Epithelial cell of proximal tubule (primary cell): ENCODE results near the gene GAP43. TPM values are rescaled to one million over a fixed set of nuclear protein-coding genes. Genes with fewer than 3 reads are reported as not detected.

ENCODE experiments used
- DNase-seq: peaks from one replicate; pipeline ENCODE4 v3.0.0-alpha.2; 2011; ENCODE audit warnings: low read depth
- H3K4me3 ChIP-seq: 2 replicates; pipeline ENCODE4 v1.5.1; 2011; ENCODE audit warnings: low read depth, mild to moderate bottlenecking, low read length
- CTCF ChIP-seq: conservative IDR thresholded peaks from 2 replicates; pipeline ENCODE4 v1.5.1; 2012; ENCODE audit warnings: low read depth, mild to moderate bottlenecking, low read length
- total RNA-seq: library from RNA; depleted of rRNA; stranded (reverse); fragments of >200 nt; gene quantifications from 2 replicates; pipeline ENCODE4 v1.2.3, GENCODE V29; 2015

Gene GAP43
- total RNA-seq, 1 donor from 2014 or later, result not detected

DNA sequence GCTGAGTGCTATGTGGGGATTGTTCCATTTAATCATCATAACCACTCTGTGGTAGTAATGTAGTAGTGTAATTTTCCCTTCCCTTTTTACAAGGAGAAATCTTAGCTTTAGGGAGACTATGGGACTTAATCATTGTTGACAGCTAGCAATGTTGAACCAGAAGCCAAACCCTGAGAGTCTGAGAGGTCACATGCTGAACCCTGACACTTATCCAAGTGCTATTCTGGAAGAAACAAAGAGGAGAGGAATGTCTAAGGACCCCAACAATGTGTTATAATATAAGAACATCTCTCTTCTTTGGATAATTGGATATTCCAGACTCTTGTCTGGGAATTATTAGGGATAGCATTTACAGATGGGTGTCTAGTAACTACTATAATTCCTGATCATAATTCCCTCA, 58.4 kb downstream of the GAP43 start:
- no peak for DNase-seq
- H3K4me3 ChIP-seq, result no peak overlapping the region
- TF ChIP-seq CTCF, result no peak

- no peak for DNase-seq
- no peak overlapping the region for H3K4me3 ChIP-seq
- TF ChIP-seq CTCF, result no peak
Observed at GRCh38 chr3:115683305-115683704, 60.0 kb downstream of the GAP43 start.

DNA sequence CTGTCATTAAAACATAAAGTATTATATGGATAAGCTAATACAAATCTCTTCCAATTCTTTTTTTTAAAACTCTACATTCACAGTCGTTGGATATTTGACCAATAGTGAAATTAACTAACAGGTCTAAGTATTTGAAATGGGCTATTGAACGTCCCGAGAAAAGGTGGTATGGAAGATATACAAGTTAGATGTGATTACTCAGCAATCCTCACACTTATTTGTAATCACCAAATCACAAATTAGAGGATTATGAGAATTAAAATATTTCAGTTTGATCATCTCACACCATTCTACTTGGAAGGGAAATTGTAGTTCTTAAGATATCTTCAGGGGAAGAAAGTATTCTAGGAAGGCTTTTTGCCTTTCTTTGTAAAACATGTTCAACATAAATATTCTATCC, 60.5 kb downstream of the GAP43 start:
- DNase-seq, result no peak
- no peak for TF ChIP-seq CTCF
- no peak overlapping the region for H3K4me3 ChIP-seq

DNA sequence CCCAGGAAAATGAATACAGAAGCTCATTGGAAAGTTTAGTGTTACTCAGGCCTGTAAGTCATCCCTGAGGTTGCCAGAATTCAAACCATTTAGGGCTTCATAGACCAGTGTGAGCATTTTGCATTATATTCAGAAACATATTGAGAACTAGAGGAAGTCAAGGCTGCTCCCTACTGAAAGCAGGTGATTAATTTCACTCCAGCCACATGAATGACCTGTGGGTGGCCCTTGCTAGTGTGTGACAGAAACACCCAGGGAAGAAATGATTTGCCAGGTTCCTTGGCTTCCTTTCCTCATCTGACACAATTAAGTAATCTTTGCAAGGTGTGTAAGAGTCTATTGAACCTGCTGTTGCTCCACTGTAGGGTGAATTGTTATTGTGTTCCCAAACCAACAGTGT, 61.8 kb downstream of the GAP43 start:
- no peak for DNase-seq
- H3K4me3 ChIP-seq, result no peak overlapping the region
- no peak for TF ChIP-seq CTCF

- TF ChIP-seq CTCF, result no peak
- H3K4me3 ChIP-seq, result no peak overlapping the region
- no peak for DNase-seq
Observed at GRCh38 chr3:115687721-115688120, 64.4 kb downstream of the GAP43 start.

DNA sequence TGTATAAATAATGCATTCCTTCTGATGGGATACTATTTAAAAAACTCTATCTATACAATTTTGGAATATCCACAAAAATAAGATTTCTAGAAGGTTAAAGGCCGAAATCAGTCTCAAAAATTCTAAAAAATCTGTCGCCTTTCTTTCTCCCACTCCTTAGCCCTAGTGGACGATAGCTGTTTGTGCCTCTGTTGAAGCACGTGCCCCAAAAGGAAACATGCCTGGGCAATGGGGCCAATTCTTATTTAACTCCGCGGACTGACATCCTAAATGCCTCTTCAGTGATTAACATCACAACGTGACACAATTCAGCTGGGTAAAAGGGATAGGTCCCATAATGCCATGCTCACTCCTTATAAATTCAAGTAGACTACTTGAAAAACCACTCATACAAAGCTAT, 65.1 kb downstream of the GAP43 start:
- TF ChIP-seq CTCF, result no peak
- H3K4me3 ChIP-seq, result no peak overlapping the region
- no peak for DNase-seq

GRCh38 chr3:115689928-115690327, 66.6 kb downstream of the GAP43 start:
- H3K4me3 ChIP-seq, result no peak overlapping the region
- no peak for DNase-seq
- TF ChIP-seq CTCF, result no peak
